Erythroblast (primary cell): ENCODE data around the gene DENND6B.

Experiments used
- GATA1 ChIP-seq: IDR thresholded peaks from 2 replicates; pipeline ENCODE4 v1.6.1; 2011; ENCODE audit warnings: low read depth, mild to moderate bottlenecking, control low read depth, low read length, moderate library complexity
- POLR2A ChIP-seq: IDR thresholded peaks from 2 replicates; pipeline ENCODE4 v1.6.1; 2011; ENCODE audit warnings: mild to moderate bottlenecking, low read length

GRCh38 chr22:50272044-50272802 is 54.6 kb downstream of the DENND6B start:
- TF ChIP-seq POLR2A (no peak), GATA1 (no peak)
